ENCODE data around the gene SLC19A1. TPM values are rescaled to one million over a fixed set of nuclear protein-coding genes. Genes with fewer than 3 reads are reported as not detected.

SLC19A1 gene
- total RNA-seq, 3 donors from 2014 or later, result 5.6 to 6.7 (median 6.6) TPM

- no peak for DNase-seq (ENCODE audit: low spot score in 2 of 2)
- no peak overlapping the region for H3K4me3 ChIP-seq
- TF ChIP-seq POLR2A (IDR thresholded peaks at IDR 0.05) (no peak), POLR2AphosphoS5 (IDR thresholded peaks at IDR 0.05) (no peak), CTCF (IDR thresholded peaks at IDR 0.05) (no peak)
- no peak overlapping the region for H3K27ac ChIP-seq
- intact Hi-C loops (cut with DNase I; ENCODE audit: low total_unique reads), result no loop called here
- no peaks in the 10 kb centered on the region for H3K4me1 ChIP-seq
- H3K9me3 ChIP-seq, result no peaks in the 10 kb centered on the region
- no peaks in the 10 kb centered on the region for H3K36me3 ChIP-seq
- H3K27me3 ChIP-seq, result no peaks in the 10 kb centered on the region
Observed at GRCh38 chr21:45488931-45489721, 53.1 kb downstream of the SLC19A1 start.

GRCh38 chr21:45487891-45488600, 54.2 kb downstream of the SLC19A1 start:
- DNase-seq (ENCODE audit: low spot score in 2 of 2), result no peak
- Histone ChIP-seq H3K9me3 (no peaks in the 10 kb centered on the region), H3K27me3 (no peaks in the 10 kb centered on the region), H3K4me1 (no peaks in the 10 kb centered on the region), H3K4me3 (no peak overlapping the region), H3K27ac (no peak overlapping the region), H3K36me3 (no peaks in the 10 kb centered on the region)
- intact Hi-C loops (cut with DNase I; ENCODE audit: low total_unique reads), result no loop called here
- no peak for TF ChIP-seq POLR2A (IDR thresholded peaks at IDR 0.05)

GRCh38 chr21:45487161-45487806, 55.0 kb downstream of the SLC19A1 start:
- no peak for TF ChIP-seq POLR2A (IDR thresholded peaks at IDR 0.05)
- no peak for TF ChIP-seq POLR2AphosphoS5 (IDR thresholded peaks at IDR 0.05)
- TF ChIP-seq CTCF (IDR thresholded peaks at IDR 0.05), result no peak
- intact Hi-C loops (cut with DNase I; ENCODE audit: low total_unique reads), result no loop called here

GRCh38 chr21:45486443-45487160, 55.6 kb downstream of the SLC19A1 start:
- no peak for TF ChIP-seq CTCF (IDR thresholded peaks at IDR 0.05)
- TF ChIP-seq POLR2A (IDR thresholded peaks at IDR 0.05), result no peak
- TF ChIP-seq POLR2AphosphoS5 (IDR thresholded peaks at IDR 0.05), result no peak
- Histone ChIP-seq H3K9me3 (no peaks in the 10 kb centered on the region), H3K4me1 (no peaks in the 10 kb centered on the region), H3K27me3 (no peaks in the 10 kb centered on the region), H3K27ac (no peak overlapping the region), H3K4me3 (no peak overlapping the region), H3K36me3 (no peaks in the 10 kb centered on the region)
- intact Hi-C loops (cut with DNase I; ENCODE audit: low total_unique reads), result no loop called here
- no peak for DNase-seq (ENCODE audit: low spot score in 2 of 2)

More at GRCh38 chr21:45487161-45487806, 55.0 kb downstream of the SLC19A1 start:
- H3K36me3 ChIP-seq, result no peaks in the 10 kb centered on the region
- no peaks in the 10 kb centered on the region for H3K27me3 ChIP-seq
- no peak overlapping the region for H3K27ac ChIP-seq
- H3K9me3 ChIP-seq, result no peaks in the 10 kb centered on the region
- no peaks in the 10 kb centered on the region for H3K4me1 ChIP-seq
- no peak overlapping the region for H3K4me3 ChIP-seq
- DNase-seq (ENCODE audit: low spot score in 2 of 2), result no peak

GRCh38 chr21:45485686-45486442, 56.4 kb downstream of the SLC19A1 start:
- no peak overlapping the region for H3K4me3 ChIP-seq
- no peaks in the 10 kb centered on the region for H3K27me3 ChIP-seq
- H3K27ac ChIP-seq, result no peak overlapping the region
- no peak for DNase-seq (ENCODE audit: low spot score in 2 of 2)
- TF ChIP-seq CTCF (IDR thresholded peaks at IDR 0.05) (no peak), POLR2AphosphoS5 (IDR thresholded peaks at IDR 0.05) (no peak), POLR2A (IDR thresholded peaks at IDR 0.05) (no peak)
- no peaks in the 10 kb centered on the region for H3K4me1 ChIP-seq
- intact Hi-C loops (cut with DNase I; ENCODE audit: low total_unique reads), result no loop called here
- H3K9me3 ChIP-seq, result no peaks in the 10 kb centered on the region
- no peaks in the 10 kb centered on the region for H3K36me3 ChIP-seq
